Activated T-cell treated with anti-CD3 and anti-CD28 coated beads for 1 hour (primary cell): ENCODE results near the gene TERT.

Experiments
- DNase-seq: peaks from one replicate; pipeline ENCODE4 v3.0.0-alpha.2; 2020; ENCODE audit warnings: low read depth

Gene TERT

DNA sequence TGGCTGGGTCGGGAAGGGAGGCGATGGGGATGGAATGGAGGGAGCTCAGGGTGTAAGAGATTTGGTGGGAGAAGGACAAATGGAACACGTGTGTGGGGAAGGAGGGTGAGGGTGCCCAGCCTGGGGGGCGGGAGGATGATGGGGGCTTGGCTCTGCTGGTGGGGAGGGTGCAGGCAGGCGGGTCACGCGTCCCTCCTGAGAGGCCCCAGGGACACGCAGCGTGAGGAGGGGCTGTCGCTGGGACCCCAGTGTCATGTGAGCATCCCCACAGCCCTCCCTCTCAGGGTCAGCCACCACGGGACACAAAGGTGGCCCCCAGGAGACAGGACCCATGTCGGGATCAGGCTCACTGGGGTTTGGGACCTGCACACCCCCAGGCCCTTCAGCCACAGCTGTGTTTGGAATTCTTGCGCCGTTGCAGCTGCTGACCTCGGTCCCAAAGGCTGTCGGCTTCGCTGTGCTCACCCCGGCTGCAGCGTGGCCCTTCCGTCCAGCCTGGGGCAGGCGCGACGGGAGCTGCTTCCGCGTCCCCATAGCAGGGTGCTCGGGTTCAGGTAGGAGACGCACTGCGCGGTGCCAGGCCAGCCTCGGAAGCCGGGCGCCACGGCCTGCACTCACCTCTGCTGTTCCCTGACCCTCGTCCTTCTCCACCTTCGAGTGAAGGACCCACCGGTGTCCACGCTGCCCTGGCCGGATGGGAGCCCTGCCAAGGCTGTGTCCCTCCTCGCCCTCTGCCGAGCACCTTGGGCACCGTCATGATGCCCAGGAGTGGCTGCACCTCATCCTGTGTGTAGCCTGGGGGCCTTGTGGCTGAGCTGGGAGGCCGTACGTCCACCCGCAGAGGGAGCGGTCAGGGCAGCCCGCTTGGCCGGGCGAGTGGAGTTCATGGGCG, 88.1 kb downstream of the TERT start:
- DNase-seq = no peak

DNA sequence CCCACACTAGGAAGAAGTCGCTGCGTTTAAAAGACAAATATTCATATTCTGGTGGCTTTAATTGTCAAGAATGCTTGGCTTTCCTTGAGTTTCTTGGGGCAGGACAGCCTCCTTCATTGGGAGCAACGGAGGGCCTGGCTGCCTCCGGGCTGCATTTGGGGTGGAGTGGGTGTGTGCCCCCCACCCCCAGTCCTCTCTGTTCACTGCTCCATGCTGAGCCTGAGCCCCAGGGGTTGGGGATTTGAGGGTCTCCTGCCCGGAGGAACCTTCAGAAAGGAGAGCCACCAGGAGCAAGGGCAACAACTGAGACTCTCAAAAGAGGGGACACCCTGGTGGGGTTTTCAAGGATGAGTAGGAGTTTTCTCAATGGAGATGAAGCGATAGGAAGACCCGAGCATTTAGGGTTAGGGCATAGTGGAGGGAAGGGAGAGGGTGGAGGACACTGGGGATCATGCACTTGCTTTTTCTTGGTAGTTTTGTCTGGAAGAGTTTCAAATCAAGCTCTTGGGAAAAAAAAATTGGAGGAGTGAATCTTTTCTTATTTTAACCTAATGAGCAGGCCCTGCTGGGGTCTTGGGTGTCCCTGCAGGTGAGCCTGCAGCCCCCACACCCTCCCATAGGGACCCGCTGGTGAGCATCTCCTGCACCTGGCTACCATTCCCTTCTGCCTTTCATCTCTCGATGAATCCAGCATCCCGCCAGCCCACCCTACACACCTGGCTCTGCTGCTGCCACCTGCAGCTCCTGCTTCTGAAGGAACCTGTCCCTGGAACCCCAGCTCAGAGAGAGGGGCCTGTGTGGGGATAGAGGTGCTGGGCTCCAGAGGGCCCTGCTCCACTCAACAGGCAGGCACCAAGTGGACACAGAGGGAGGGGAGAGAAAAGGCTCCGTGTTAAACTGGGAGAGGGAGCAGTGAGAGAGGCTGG, 89.3 kb downstream of the TERT start:
- no peak for DNase-seq

DNA sequence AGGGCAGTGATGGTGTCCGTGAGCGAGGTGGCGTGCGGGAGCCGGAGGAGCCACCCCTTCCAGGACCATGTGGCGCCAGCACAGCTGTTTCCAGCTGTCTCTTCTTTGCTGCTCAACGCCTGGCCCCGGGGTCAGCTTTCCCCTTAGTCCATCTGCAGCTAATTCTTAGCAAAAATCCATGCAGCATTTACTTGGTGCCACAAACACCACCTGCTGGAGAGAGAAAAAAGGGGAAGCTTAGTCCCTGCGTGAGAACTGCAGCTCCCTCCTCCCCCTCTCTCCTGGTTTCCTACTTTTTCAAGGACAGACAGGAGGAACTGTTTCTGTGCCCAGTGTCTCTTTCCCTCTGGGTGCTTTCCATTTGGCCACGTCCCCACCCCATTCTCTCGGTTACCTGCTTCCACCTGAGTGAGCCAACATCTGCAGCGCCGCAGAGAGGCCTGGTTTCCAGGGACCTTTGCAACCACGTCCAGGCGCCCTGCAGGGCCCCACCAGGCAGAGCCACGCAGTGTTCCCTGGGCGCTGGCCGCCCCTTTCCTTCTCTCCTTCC, 90.1 kb downstream of the TERT start:
- DNase-seq = no peak

DNA sequence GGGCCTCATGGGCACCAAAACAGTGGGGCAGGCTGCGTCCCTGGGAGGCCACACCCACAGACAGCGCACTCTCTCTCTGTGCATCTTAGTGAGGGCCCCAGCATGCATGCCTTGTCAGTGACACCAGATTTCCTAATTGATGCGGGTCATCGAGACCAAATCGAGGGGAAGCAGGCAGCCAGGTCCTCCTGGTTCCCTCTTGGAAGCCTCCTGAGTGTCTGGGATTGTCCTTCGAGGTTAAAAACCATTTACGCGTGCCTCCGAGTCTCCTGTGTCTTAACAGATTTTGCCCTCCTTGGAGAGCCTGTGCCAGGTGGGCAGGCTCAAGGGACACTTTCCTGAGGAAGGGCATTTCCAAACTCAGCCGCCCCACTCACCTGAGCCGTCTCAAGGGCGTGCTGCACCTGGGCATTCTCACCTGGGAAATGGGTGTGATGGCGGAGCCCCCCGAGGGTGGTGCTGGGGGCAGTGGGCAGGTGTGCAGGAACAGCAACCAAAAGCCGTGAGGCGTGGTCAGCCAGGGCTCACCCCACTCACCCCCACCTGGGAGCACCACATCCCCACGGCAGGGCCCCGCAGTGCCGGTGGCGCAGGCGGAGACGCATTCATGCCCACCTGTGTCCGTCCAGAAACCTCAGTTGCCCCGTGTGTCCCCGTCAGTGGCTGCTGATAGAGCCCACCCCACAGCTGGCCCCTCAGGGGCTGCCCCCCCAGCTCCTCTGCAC, 90.7 kb downstream of the TERT start:
- DNase-seq = no peak

DNA sequence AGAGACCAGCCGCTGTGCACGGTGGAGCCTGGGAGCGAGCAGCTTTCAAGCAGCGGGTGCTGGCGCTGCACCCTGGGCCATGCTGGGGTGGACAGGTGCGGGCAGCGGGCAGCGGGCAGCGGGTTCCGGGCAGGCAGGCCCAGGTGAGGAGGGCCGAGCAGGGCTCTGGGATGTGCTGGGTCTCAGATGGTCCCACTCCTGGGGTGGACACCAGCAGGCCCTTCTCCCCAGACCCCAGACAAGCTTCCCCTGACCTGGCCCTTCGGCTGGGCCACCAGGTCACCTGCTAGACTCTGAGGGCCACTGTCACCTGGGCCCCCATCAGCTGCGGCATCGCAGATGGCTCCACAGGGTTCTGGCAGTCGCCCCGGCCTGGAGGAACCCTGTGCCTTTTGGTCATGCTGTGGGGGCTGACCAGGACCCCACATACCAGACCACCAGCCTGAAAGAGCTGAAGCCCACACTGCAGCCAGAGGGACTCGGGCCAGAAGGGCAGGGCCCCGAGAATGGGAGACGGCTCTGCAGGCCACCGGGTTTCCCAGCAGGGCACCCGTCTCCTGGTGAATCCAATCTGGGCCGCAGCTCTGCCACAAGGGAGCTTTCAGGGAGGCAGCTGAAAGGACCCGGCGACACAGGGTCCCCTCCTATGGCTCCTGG, 91.4 kb downstream of the TERT start:
- DNase-seq = no peak
